K562 (cell line): ENCODE results near the gene SPRED2. TPM values are rescaled to one million over a fixed set of nuclear protein-coding genes. Genes with fewer than 3 reads are reported as not detected.

Source experiments
- ASH1L ChIP-seq: fragments of 450-650 bp; IDR thresholded peaks from 2 replicates; pipeline ENCODE4 v1.6.1; 2018; ENCODE audit warnings: borderline replicate concordance, mild to moderate bottlenecking, low read depth; ENCODE audit not compliant: partially characterized antibody
- ATF7 ChIP-seq: fragments of 450-650 bp; IDR thresholded peaks from 2 replicates; pipeline ENCODE4 v1.7.1; 2014; ENCODE audit warnings: mild to moderate bottlenecking, moderate library complexity
- CCAR2 ChIP-seq: fragments of 200-400 bp; formaldehyde crosslinking; IDR thresholded peaks from 2 replicates; pipeline ENCODE4 v1.6.1; 2017; ENCODE audit warnings: mild to moderate bottlenecking, low read depth, low read length
- CEBPZ ChIP-seq: fragments of 150-350 bp; IDR thresholded peaks from 2 replicates; pipeline ENCODE4 v1.6.1; 2014; ENCODE audit warnings: low read depth, mild to moderate bottlenecking, low read length, borderline replicate concordance
- FOXK2 ChIP-seq, 2 experiments: fragments of 450-650 bp; IDR thresholded peaks in 1 of 2; conservative IDR thresholded peaks in 1 of 2; 2 replicates each; pipeline ENCODE4 v1.6.1; 2016; ENCODE audit warnings: low read depth in 2 of 2, mild to moderate bottlenecking in 1 of 2
- HNRNPL ChIP-seq: fragments of 200-400 bp; formaldehyde crosslinking; IDR thresholded peaks from 2 replicates; pipeline ENCODE4 v1.6.1; 2017; ENCODE audit warnings: low read depth, mild to moderate bottlenecking, low read length
- LCOR ChIP-seq: sonication (generic); formaldehyde crosslinking; IDR thresholded peaks from 2 replicates; pipeline ENCODE4 v1.8.0; 2022; ENCODE audit warnings: mild to moderate bottlenecking, missing genetic modification reagents
- MYBL2 ChIP-seq, 2 experiments: fragments of 450-650 bp in 1 of 2; sonication (generic) in 1 of 2; formaldehyde crosslinking in 1 of 2; IDR thresholded peaks; 2 replicates each; pipeline versions ENCODE4 v1.6.1 to v1.8.1; 2017 to 2022; ENCODE audit warnings: borderline replicate concordance in 1 of 2, inconsistent platforms in 1 of 2, low read depth in 1 of 2, mild to moderate bottlenecking in 1 of 2, missing genetic modification reagents in 1 of 2, moderate library complexity in 1 of 2
- NCOA1 ChIP-seq: fragments of 450-650 bp; IDR thresholded peaks from 2 replicates; pipeline ENCODE4 v1.6.1; 2016; ENCODE audit warnings: low read depth
- RBM15 ChIP-seq: fragments of 200-400 bp; formaldehyde crosslinking; IDR thresholded peaks from 2 replicates; pipeline ENCODE4 v1.6.1; 2018; ENCODE audit warnings: mild to moderate bottlenecking, low read length, moderate library complexity; ENCODE audit not compliant: insufficient read depth
- RBM34 ChIP-seq: fragments of 200-400 bp; formaldehyde crosslinking; IDR thresholded peaks from 2 replicates; pipeline ENCODE4 v1.6.1; 2018; ENCODE audit warnings: low read length, borderline replicate concordance; ENCODE audit not compliant: insufficient read depth
- SRSF7 ChIP-seq: fragments of 200-400 bp; formaldehyde crosslinking; optimal IDR thresholded peaks from 2 replicates; pipeline ENCODE3; 2017; ENCODE audit warnings: mild to moderate bottlenecking, low read depth, low read length
- TOE1 ChIP-seq, 2 experiments: fragments of 450-650 bp in 1 of 2; sonication (generic) in 1 of 2; formaldehyde crosslinking in 1 of 2; IDR thresholded peaks; 2 replicates each; pipeline versions ENCODE4 v1.7.1 to v1.8.0; 2016 to 2022; ENCODE audit warnings: borderline replicate concordance in 2 of 2, mild to moderate bottlenecking in 2 of 2, antibody characterized with exemption in 1 of 2, inconsistent platforms in 1 of 2, low read depth in 1 of 2, missing genetic modification reagents in 1 of 2, moderate library complexity in 1 of 2
- ZBTB43 ChIP-seq: sonication (generic); formaldehyde crosslinking; IDR thresholded peaks from 2 replicates; pipeline ENCODE4 v1.8.0; 2023; ENCODE audit warnings: mild to moderate bottlenecking, missing genetic modification reagents
- ZNF232 ChIP-seq: sonication (generic); formaldehyde crosslinking; IDR thresholded peaks from 2 replicates; pipeline ENCODE4 v1.8.0; 2022; ENCODE audit warnings: mild to moderate bottlenecking, missing genetic modification reagents
- polyA plus RNA-seq, 8 experiments: library from polyadenylated mRNA; depleted of rRNA in 4 of 8; stranded (reverse) in 5 of 8; unstranded in 3 of 8; fragments of >200 nt; fragmentation: Nextera tagmentation in 2 of 8; fragmentation: Illumina TruSeq in 1 of 8; extraction: Ambion mirVana in 2 of 8; extraction: Trizol in 1 of 8; gene quantifications; 2 replicates each; pipeline versions ENCODE4 v1.2.1 to v1.2.3, GENCODE V29; 2011 to 2014; ENCODE audit warnings: inconsistent platforms in 1 of 8, missing spikeins in 1 of 8
- total RNA-seq, 7 experiments: library from RNA; depleted of rRNA in 6 of 7; stranded (reverse); fragments of >200 nt in 6 of 7; fragmentation: Illumina TruSeq in 2 of 7; extraction: Trizol in 2 of 7; gene quantifications; 2 replicates each; pipeline versions ENCODE4 v1.2.1 to v1.2.3, GENCODE V29; 2011 to 2021; ENCODE audit warnings: low replicate concordance in 1 of 7
- TF ChIP-seq, protein P1 (sequence below): fragments of 450-650 bp; IDR thresholded peaks from 2 replicates; pipeline ENCODE4 v1.6.1; 2016; ENCODE audit warnings: low read depth, mild to moderate bottlenecking, moderate library complexity
- TF ChIP-seq, protein P2 (sequence below): IDR thresholded peaks from 3 replicates; pipeline ENCODE4 v1.6.1; 2011; ENCODE audit warnings: borderline replicate concordance, mild to moderate bottlenecking, moderate library complexity; ENCODE audit not compliant: insufficient read length; ENCODE audit errors: extremely low read depth

The SPRED2 gene
- total and polyA plus RNA-seq, 9 of the 15 experiments (the other 6 are each of a cell fraction or from before 2014, with no cell fraction given), result 4.6 to 50.8 (median 14.1) TPM

GRCh38 chr2:65436169-65436823 is 3.9 kb upstream of the SPRED2 start (continued):
- no peak for TF ChIP-seq ASH1L
- TF ChIP-seq CCAR2, result no peak
- TF ChIP-seq LCOR (CRISPR knock-in tag), result peak; percentile 28
- peak; percentile 18 to 72; a peak in 2 of 4 replicates for TF ChIP-seq FOXK2 (conservative IDR thresholded peaks at IDR 0.05 in 1 of 2, IDR thresholded peaks at IDR 0.05 in 1 of 2; ENCODE audit: low read depth in 2 of 2)
- no peak for TF ChIP-seq ZBTB43 (CRISPR knock-in tag)
- no peak for TF ChIP-seq RBM15
- TF ChIP-seq RBM34, result no peak
- no peak for TF ChIP-seq MYBL2 (IDR thresholded peaks at IDR 0.05; ENCODE audit: low read depth)
- TF ChIP-seq MYBL2 (CRISPR knock-in tag; IDR thresholded peaks at IDR 0.05; ENCODE audit: borderline replicate concordance), result no peak
- no peak for TF ChIP-seq HNRNPL
- no peak for TF ChIP-seq SRSF7
- TF ChIP-seq TOE1 (IDR thresholded peaks at IDR 0.05; ENCODE audit: borderline replicate concordance), result no peak; the same call in 1 of the 2 replicates
- 0 out of 2 replicates have a peak, but pooled peaks have one; percentile 20 for TF ChIP-seq TOE1 (CRISPR knock-in tag; IDR thresholded peaks at IDR 0.05; ENCODE audit: borderline replicate concordance, low read depth)
- TF ChIP-seq, protein P1, sequence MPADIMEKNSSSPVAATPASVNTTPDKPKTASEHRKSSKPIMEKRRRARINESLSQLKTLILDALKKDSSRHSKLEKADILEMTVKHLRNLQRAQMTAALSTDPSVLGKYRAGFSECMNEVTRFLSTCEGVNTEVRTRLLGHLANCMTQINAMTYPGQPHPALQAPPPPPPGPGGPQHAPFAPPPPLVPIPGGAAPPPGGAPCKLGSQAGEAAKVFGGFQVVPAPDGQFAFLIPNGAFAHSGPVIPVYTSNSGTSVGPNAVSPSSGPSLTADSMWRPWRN, result peak; percentile 84
- TF ChIP-seq ATF7, result peak; percentile 94
- TF ChIP-seq ZNF232 (CRISPR knock-in tag), result no peak
- no peak for TF ChIP-seq CEBPZ
- peak; percentile 65; the same call in 1 of the 2 replicates for TF ChIP-seq NCOA1
- TF ChIP-seq, protein P2, sequence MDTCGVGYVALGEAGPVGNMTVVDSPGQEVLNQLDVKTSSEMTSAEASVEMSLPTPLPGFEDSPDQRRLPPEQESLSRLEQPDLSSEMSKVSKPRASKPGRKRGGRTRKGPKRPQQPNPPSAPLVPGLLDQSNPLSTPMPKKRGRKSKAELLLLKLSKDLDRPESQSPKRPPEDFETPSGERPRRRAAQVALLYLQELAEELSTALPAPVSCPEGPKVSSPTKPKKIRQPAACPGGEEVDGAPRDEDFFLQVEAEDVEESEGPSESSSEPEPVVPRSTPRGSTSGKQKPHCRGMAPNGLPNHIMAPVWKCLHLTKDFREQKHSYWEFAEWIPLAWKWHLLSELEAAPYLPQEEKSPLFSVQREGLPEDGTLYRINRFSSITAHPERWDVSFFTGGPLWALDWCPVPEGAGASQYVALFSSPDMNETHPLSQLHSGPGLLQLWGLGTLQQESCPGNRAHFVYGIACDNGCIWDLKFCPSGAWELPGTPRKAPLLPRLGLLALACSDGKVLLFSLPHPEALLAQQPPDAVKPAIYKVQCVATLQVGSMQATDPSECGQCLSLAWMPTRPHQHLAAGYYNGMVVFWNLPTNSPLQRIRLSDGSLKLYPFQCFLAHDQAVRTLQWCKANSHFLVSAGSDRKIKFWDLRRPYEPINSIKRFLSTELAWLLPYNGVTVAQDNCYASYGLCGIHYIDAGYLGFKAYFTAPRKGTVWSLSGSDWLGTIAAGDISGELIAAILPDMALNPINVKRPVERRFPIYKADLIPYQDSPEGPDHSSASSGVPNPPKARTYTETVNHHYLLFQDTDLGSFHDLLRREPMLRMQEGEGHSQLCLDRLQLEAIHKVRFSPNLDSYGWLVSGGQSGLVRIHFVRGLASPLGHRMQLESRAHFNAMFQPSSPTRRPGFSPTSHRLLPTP, result no peak
